NCI-H2227 (cell line): ENCODE measurements around the gene SLC38A5.
"Not testable (repeated sequence)": the region's sequence is repeated elsewhere in the genome, so short reads cannot be mapped to it uniquely, and the experiment has no call there.

ENCODE experiments used
- DNase-seq: peaks from one replicate; lab custom pipeline; 2025; ENCODE audit not compliant: unreplicated experiment; lab: John Stamatoyannopoulos, UW

Gene SLC38A5

DNA sequence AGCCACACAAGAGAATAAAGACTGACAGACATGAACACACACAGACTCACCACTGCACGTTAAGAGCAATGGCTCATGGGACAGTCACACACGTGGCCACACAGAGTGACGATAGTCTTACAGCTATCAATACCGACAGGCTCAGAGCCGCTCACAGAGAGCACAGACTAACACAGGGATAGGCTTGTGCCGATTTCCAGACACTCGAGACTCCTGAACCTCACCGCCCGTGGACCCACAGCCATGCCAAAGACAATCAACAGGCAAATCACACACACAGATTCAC, 716 bp upstream of the SLC38A5 start:
- DNase-seq, result no peak

DNA sequence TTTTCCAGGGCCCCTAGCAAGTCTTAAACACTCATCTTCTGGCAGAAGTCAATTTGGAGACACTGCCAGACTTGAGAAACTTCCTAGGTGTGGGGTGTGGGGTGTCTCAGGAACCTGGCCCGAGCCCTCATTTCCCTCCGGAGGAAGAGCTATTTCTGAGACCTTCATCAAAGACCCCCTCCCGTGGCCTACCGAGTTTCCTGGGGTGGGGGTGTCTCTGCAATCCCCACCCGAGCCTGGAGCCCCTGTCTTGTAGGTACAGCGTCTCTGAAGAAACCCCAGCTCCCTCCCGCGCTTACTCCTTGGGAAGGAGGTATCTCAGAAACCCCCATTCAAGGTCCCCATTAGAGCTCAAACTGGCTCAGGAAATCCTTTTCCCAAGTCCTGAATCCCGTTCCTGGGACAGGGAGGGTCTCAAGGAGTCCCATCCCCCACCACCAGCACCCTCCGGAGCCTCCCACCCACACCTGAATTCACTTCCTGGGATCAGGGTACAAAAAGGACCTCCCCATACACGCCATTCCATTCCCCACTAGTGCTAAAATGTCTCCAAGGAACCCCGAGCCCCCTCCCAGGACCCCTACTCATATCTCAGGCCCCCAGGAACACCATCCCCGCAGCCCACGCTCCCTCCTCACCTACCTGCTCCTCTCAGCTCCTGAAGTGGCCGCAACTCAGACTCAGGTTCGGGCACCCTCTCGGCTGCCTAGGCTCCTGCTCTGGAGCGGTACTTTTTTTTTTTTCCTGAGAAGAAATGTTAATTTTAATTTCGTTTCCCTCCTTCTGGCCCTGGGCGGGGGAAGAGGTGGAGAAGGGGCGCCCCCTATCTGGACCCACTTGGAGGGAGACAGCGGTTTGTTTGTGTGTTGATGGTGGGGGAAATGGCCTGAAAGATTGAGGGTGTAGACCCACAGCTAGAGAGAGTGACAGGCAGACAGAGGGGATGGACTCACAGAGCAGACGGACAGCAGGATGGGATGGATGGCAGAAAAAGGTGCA, 1.1 kb downstream of the SLC38A5 start:
- no peak for DNase-seq

GRCh38 chrX:48468247-48468671, 1.8 kb downstream of the SLC38A5 start:
- no peak for DNase-seq

DNA sequence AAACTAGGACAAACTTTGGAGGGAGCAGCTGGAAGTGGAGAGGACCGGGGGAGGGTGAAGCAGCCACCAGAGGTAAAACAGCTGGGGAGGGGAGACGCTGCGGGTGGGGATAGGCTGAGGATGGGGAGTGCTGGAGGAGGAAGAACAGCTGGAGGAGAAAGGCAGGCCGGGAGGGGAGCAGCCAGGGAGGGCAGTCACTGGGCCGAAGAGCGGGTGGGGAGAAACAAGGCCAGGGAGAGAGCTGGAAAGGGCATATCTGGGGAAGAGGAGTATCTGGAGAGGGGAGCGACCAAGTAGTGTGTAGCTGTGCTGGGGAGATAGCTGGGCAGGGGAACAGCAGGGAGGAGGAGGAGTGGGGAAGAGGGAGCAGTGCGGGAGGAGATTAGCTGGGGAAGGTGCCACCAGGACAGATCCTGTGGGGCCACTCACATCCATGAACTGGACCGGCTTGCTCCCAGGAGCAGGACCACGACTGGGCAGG, 2.7 kb downstream of the SLC38A5 start:
- no peak for DNase-seq

DNA sequence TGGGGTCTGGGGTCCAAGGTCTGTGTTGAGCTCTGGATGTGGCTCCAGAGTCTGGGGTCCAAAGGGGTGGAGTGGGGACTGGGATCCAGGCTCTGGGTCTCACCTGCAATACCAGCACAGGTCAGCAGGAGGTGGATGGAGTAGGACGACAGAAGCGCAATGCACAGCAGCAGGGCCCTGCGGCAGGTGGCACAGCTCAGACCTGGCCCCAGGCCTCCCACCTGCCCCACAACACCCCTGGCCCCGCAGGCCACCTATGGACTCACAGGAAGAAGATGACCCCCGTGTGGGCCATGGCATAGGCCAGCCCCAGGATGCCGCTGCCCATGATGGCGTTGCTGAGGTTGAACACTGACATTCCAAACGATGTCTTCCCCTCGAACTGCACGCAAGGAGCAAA, 3.4 kb downstream of the SLC38A5 start:
- DNase-seq, result no peak

DNA sequence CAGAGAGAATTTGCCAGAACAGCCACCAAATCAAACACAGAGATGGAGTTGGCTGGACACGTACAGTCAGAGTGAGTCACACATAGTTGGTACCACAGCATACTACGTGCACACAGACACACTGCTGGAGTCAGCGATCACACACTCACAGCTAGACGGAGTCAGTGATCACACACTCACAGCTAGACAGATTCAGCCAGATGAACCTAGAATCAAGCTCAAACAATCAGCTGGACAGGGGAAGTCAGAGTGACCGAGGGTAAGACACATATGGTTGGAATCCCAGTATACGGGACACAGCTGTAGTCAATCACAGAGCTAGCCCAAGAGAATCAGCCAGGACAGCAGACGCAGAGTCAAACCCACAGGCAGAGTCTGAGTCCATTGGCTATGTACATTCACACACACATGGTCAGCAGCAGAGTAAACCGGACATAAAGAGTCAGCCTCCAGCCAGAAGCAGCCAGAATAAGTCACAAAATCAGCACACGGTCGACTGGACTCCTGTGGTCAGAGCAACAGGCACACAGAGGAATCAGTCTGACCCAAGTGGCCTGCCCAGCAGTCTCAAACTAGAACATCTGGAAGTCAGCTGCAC, 4.6 kb downstream of the SLC38A5 start:
- no peak for DNase-seq

GRCh38 chrX:48461830-48462229, 8.2 kb downstream of the SLC38A5 start:
- DNase-seq, result no peak

- DNase-seq, result no peak
These were observed 9.5 kb downstream of the SLC38A5 start for GRCh38 chrX:48460606-48461005.

GRCh38 chrX:48460031-48460430, 10.0 kb downstream of the SLC38A5 start:
- DNase-seq, result no peak

DNA sequence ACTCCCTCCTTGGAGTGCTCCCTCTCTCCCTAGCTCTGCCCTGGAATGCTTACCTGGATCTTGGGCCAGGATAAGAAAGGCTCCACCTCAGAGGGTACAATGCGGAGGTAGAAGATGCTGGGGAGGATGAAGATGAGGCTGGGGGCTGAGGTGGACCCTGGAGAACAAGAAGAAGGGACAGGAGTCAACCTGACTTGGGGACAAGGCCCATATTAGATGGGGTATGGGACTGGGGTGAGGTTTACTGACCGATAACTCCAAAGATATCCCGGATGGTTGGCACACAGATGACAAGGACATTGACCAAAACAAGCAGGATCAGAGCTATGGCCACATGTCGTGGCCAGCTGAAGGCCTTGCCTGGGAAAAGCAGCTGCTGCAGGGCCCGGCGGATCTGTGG, 10.6 kb downstream of the SLC38A5 start:
- DNase-seq, result no peak

- DNase-seq, result no peak
These were observed 11.3 kb downstream of the SLC38A5 start for GRCh38 chrX:48458711-48459110.

DNA sequence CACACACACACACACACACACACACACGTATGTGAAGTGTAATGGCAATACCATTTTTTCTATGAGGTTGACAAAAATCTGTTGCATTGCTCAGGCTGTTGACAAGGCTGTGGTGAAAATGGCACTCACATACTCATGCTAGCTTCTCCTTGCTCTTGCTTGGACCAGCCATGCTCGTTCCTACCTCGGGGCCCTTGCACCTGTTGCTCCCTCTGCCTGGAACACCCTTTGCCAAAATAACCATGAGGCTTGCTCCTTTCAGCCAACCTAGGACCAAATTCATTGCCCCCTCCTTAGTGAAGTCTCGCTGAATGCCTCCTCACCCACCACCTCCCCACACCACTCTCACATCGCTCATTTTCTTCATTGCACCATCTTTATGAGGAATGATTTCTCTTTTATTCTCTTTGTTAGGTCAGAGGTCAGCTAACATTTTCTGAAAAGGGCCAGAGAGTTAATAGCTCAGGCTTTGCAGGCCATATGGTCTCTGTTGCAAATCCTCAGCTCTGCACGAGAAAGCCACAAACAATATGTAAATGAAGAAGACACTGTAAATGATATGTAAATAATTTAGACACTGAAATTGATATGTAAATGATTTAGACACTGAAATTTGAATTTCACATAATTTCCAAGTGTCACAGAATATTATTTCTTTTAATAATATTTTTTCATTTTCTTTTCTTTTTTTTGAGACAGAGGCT, 13.3 kb downstream of the SLC38A5 start:
- no peak for DNase-seq

DNA sequence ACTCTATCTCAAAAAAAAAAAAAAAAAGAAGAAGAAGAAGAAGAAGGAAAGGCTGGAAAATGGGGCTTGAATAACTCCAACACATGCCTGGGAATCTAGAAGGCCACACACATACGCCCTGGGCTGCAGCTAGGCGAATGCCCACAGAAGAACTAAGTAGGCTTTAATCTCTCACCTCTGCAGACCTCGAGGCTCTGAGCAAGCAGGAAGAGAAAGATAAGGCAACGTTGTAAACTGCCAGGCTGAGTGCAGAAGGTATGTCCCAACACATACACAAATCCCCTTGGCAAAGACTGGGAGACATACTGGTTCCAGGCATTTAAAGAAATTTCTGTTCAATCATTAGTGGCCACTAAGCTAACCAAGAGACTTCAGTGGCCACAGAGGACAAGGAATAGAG, 18.4 kb downstream of the SLC38A5 start:
- DNase-seq, result no peak

DNA sequence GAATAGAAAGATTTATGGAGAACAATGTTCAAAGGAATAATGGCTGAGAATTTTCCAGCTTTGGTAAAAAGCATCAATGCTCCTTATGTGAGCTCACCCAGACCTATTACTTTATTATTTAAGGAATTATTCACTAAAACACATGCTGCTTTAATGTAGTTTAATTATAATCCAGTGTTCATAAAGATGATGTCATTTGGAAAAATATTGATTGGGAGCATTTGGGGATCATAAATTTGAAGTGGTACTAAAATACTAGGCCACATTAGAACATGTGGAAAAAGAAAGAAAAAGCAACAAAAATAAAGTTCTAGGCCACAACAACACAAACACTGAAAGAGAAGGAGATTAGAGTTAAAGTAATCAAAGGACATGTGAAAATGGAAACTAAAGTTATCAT, 20.0 kb downstream of the SLC38A5 start:
- DNase-seq, result no peak

GRCh38 chrX:48447201-48447600, 22.9 kb downstream of the SLC38A5 start:
- DNase-seq, result not testable (repeated sequence)

DNA sequence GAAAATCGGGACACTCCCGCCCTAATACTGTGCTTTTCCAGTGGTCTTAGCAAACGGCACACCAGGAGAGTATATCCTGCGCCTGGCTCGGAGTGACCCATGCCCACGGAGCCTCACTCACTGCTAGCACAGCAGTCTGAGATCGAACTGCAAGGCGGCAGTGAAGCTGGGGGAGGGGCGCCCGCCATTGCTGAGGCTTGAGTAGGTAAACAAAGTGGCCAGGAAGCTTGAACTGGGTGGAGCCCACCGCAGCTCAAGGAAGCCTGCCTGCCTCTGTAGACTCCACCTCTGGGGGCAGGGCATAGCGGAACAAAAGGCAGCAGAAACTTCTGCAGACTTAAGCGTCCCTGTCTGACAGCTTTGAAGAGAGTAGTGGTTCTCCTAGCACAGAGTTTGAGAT, 36.3 kb downstream of the SLC38A5 start:
- DNase-seq, result not testable (repeated sequence)

- not testable (repeated sequence) for DNase-seq
These were observed 39.9 kb downstream of the SLC38A5 start for GRCh38 chrX:48430166-48430565.

DNA sequence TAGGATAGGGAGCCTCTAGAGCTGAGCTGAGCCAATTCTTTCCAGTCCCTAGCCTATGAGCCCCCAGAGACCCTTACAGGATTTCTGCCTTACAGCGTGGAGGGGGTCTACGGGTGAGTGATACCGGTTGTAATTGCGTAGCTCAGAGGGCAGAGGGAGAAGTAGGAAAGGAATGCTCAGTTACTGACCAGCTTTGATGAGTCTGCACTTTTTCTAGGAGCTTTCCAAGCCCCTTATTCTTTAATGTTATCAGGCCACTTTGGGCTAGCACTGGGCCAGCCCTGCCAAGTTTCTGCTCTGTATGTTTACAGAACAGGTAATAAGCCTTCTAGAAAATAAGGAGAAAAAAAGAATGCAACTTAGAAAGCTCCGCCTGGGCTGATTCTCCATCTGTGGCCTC, 40.5 kb downstream of the SLC38A5 start:
- DNase-seq, result not testable (repeated sequence)

- not testable (repeated sequence) for DNase-seq
These were observed 42.9 kb downstream of the SLC38A5 start for GRCh38 chrX:48427027-48427716.

GRCh38 chrX:48411860-48412259, 58.2 kb downstream of the SLC38A5 start, which contains the start of gene SSX4B:
SSX4B (minus strand) TSS chrX:48411960; CDS start chrX:48411372, 588 bp downstream.
- DNase-seq, result not testable (repeated sequence)
